ENCODE data around the gene PLAC1.

DNA sequence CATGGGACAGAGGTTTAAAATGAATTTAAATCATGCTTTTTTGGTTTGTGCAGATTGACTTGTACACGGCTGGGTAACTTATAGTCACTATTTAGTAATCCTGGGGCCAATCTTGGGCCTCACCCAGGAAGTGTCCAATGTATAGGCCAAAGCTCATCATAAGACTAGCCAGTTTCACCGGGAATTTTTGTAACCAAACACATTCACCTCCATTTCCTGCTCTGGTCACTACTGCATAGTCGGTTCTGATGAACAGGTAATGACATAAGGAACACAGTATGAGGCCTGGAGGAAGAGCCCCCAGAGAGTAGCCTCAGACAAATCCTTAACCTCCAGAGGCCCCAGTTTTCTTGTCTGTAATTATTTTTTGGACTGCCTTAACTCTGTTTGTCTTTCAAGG, 116.4 kb downstream of the PLAC1 start:
- TF ChIP-seq POLR2AphosphoS5 (IDR thresholded peaks at IDR 0.05; ENCODE audit: low read depth) (no peak), GABPA (IDR thresholded peaks at IDR 0.05; ENCODE audit: low read depth) (no peak)
- TF ChIP-seq, protein P1, sequence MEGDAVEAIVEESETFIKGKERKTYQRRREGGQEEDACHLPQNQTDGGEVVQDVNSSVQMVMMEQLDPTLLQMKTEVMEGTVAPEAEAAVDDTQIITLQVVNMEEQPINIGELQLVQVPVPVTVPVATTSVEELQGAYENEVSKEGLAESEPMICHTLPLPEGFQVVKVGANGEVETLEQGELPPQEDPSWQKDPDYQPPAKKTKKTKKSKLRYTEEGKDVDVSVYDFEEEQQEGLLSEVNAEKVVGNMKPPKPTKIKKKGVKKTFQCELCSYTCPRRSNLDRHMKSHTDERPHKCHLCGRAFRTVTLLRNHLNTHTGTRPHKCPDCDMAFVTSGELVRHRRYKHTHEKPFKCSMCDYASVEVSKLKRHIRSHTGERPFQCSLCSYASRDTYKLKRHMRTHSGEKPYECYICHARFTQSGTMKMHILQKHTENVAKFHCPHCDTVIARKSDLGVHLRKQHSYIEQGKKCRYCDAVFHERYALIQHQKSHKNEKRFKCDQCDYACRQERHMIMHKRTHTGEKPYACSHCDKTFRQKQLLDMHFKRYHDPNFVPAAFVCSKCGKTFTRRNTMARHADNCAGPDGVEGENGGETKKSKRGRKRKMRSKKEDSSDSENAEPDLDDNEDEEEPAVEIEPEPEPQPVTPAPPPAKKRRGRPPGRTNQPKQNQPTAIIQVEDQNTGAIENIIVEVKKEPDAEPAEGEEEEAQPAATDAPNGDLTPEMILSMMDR (IDR thresholded peaks at IDR 0.05; ENCODE audit: insufficient read depth, low read length), result no peak
- TF ChIP-seq, protein P2, sequence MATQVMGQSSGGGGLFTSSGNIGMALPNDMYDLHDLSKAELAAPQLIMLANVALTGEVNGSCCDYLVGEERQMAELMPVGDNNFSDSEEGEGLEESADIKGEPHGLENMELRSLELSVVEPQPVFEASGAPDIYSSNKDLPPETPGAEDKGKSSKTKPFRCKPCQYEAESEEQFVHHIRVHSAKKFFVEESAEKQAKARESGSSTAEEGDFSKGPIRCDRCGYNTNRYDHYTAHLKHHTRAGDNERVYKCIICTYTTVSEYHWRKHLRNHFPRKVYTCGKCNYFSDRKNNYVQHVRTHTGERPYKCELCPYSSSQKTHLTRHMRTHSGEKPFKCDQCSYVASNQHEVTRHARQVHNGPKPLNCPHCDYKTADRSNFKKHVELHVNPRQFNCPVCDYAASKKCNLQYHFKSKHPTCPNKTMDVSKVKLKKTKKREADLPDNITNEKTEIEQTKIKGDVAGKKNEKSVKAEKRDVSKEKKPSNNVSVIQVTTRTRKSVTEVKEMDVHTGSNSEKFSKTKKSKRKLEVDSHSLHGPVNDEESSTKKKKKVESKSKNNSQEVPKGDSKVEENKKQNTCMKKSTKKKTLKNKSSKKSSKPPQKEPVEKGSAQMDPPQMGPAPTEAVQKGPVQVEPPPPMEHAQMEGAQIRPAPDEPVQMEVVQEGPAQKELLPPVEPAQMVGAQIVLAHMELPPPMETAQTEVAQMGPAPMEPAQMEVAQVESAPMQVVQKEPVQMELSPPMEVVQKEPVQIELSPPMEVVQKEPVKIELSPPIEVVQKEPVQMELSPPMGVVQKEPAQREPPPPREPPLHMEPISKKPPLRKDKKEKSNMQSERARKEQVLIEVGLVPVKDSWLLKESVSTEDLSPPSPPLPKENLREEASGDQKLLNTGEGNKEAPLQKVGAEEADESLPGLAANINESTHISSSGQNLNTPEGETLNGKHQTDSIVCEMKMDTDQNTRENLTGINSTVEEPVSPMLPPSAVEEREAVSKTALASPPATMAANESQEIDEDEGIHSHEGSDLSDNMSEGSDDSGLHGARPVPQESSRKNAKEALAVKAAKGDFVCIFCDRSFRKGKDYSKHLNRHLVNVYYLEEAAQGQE (IDR thresholded peaks at IDR 0.05; ENCODE audit: insufficient replicate concordance, low read depth), result no peak
